DMS 273 treated with DMSO at 0.1 percent for 48 hours (cell line): ENCODE measurements around the gene CDCA4.

Experiments
- DNase-seq: peaks from one replicate; lab custom pipeline; 2025; lab: John Stamatoyannopoulos, UW

Gene CDCA4

DNA sequence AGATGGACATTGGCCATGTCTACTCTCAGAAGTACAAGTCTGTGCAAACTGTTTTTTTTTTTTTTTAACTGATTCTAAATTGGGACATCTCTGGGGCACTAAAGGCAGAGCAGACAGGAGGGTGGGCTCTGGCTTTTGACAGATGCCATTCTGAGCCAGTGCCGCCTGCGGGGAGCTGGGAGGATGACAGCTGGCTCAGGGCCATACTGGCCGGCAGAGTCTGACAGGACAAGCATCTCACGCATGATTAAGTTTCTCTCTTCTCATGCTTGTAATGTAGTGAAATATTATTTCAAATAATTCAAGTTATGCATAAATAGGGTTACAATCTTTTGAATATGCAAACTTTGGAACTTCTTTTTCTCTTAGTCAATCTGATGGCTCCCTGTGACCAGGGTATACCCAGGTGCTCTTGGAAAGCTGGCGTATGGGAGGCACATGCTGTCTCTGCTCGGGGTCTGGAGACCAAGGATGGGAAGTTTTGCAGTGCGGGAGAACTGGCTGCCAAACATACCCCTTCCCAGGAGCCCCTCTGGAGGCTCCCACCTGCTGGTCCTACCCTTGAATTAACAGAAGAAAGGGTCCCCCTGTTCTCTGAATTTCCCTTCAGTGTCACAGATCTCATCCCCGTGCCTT is 7.6 kb downstream of the CDCA4 start:
- DNase-seq, result no peak

DNA sequence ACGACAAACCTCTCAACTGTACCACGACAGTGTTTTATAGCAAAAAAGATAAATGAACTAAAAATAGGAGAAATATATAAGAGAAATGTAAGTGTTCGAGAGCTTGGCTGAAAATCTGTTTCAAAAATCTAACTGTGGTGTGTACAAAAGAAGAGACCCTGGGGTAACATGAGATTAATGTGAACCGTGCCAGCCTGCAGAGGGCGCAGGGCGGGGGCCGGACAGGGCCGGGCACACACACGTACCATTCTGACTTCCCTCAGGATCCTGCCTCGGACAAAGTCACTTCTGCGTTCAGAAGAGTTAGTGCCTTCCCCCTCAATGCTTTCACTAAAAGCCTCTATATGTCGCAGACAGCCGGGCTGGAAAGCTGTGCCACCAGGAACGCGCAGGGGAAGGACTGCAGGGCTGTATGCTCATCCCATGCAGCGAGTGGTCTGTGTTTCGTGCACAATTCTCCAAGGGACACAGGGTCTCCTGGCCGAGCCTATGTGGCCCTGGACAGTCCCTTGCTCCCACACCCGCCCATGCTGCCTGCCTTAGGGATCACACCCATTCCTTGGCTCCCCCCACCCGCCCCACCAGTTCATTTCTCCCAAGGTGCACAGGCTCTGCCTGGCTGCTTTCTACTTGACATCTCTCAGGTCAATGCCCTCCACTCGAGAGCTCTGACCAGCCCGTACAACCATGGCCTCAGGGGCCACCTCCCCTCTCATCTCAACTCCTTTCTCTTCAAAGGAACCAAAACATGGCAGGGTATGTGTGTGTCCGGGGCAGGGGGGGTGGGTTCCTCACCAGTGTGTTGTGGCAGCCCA is 8.5 kb downstream of the CDCA4 start:
- no peak for DNase-seq

DNA sequence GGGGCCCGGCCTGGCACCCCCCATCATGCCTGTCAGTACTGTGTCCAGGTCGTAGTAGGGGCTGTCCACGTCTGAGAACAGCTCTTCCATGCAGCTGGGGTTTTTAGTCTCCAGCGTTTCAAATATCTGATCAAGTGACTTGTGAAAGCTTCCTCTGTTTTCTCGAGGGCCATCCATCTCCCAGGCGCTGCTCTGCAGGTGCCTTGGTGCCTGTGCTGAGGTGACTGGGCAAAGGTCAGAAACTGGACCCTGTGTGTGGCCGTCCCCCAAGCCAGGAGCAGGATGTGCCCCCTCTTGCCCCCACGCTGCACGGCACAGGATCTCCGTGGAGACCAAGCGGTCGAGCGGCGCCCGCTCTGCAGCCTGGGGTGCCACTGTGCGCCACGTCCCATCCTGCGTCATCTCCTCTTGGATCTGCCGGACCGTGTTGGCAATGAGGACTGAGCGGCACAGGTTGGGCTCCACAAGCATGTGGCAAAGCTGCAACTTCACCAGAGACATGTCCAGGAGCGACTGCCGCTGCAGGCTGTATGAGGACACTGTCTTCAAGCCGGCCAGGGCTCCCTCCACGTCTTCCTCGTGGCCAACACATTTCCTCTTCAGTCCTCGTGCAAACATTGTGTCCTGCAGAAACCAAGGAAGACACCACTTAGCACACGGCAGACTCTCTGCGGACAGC is 9.4 kb downstream of the CDCA4 start:
- no peak for DNase-seq

- no peak for DNase-seq
These were observed 10.0 kb downstream of the CDCA4 start for GRCh38 chr14:105010891-105011291.

- DNase-seq, result no peak
These were observed 10.8 kb downstream of the CDCA4 start for GRCh38 chr14:105010106-105010505.

GRCh38 chr14:105007593-105008264 is 13.2 kb downstream of the CDCA4 start:
- DNase-seq, result no peak

GRCh38 chr14:105006831-105007592 is 13.9 kb downstream of the CDCA4 start:
- no peak for DNase-seq

- DNase-seq, result no peak
These were observed 14.7 kb downstream of the CDCA4 start for GRCh38 chr14:105005929-105006830.

DNA sequence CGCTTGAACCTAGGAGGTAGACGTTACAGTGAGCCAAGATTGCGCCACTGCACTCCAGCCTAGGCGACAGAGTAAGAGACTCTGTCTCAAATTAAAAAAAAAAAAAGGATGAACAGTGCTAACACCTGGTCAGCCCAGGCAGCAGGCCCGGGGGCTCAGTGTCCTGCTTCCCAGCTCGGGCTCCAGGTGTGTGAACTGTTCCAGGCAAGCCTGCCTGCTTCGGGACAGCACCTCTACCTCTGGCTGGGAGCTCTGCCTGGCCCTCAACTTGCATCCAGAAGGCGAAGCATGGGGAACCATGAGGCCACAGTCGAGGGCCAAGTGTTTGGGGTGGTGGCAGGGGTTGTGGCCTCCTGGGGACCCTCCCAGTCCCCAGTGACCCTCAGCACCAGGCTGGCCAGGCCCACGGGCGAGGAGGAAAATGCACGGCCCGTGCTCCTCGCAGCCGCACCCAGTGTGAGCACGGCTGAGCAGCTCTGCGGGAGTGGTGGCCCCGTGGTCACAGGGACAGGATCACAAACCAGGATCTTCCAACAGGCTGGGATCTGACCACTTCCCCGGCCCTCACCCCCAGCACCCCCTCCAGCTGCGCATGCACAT is 15.5 kb downstream of the CDCA4 start:
- DNase-seq, result no peak

DNA sequence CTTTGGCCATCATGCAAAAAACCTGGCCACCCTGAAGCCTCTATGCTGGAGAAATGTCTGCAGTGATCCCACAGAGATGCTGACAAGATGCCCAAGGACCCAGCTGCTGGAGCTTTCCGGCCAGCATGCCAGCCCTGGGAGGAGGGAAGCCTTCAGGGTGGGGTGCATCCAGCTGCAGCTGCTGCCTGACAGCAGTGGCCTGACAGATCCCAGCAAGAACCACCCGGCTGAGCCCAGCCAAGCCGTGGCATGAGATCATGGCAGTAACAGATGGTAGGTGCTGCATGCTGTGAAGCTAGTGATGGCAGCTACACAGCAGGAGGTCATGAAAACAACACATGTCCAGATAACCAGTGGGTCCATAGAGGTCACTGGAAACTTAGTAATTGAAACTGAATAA is 21.5 kb downstream of the CDCA4 start:
- peak; percentile 74 for DNase-seq

DNA sequence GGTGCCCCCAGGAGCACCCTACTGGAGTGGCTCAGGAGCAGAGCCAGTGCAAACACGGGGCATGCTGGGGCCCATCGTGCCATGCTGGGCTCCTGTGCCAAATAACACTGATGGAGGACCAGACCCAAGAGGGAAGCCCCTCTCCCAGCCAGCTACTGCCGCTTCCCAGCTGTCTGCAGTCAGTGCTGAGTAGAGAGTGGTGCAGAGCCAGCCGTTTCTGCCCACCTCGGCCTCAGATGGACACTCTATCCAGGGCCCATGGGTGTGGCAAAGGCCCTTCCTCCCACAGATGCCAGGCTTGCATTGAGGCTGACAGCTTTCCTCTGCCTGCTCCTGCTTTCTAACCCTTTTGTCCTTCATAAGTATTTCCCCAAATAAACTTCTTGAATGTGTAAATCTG is 22.1 kb downstream of the CDCA4 start:
- DNase-seq, result no peak

DNA sequence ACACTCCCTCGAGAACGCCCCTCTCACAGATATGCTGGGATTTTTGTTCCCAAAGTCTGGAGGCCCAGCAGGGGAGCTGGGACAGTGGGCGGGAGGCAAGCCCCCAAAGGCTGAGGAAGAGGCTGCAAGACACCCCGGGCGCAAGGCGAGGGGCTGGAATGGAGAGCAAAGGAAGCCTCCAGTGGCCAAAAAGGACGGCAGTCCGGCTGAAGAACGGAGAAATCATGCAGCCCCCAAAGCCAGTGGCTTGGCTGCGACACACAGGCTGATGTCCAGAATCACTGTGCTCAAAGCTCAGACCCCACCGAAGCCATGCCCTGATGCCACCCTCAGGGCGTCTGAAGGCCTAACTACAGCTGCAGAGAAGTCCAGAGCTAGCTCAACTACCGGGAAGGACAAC is 24.4 kb downstream of the CDCA4 start:
- DNase-seq, result no peak

- no peak for DNase-seq
These were observed 24.9 kb downstream of the CDCA4 start for GRCh38 chr14:104996032-104996431.

- DNase-seq, result no peak
These were observed 25.9 kb downstream of the CDCA4 start for GRCh38 chr14:104994978-104995377.

DNA sequence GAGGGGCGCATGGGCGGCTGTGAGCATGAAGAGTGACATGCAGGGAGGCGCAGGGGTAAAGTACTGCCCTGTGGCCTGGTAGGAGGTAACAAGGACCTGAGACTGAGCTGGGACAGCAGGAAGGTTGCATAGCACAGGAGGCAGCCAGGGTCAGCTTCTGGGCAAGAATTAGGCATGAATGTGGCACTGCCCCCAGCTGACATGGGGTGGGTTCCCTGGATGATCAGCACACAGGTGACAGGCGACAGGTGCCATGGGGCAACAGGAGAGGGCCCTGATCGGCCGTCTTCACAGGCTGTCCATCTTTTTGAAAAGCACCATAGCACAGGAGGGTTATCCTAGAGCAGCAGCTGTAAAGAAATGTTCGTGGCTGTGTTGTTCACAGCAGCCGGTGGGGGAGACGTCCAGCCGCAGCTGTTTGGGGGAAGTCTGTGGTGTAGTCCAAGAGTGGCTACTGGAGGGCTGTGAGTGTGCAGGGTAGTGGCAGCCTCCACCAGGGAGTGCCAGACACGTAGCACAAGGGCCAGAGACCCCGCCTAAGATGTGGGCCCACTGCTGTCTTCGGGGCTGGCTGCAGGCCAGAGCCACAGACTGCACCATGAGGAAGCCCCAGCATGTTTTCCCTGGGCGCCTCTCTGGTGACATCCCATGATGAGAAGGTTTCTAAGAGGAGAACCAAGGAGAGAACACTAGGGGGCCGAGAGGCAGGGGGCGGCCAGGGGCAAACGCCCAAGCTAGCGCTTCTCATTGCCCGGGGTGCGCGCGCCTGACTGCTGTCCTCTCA is 26.9 kb downstream of the CDCA4 start:
- DNase-seq, result no peak

DNA sequence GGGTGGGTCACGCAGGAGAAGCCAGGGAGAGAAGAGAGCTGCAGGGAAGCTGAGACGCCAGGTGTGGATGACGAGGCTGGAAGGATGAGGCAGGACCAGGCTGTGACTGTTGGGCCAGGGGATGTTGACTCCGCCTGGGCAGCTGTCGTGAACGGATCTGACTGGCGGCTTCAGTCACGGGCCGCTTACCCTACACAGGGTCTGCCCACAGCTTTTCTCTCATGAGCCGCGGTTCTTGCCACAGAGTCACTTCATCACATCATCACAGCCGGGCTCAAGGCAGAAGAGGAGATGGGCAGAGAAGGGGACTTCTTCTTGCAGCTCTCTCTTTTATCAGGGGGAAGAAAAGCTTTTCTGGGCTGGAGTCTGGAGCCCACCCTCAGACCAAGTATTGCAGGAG is 27.6 kb downstream of the CDCA4 start:
- no peak for DNase-seq

DNA sequence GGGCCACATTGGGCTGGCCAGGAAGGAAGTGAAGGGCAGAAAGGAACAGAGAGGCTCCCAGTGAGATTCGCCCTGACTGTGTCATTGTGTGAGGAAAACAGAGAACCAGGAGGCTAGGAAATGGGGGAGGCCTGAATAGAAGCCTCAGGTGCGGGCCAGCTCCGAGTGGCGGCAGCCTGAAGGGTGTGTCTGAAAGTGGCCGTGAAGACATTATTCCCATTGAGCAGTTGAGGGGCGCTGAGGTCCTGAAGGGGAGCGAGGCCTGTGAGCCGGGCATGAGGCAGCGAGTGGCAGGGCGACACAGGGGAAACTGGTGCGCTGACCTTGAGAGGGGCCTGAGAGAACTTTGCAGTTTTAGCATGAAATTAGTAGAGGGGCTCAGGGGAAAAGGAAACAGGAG is 28.4 kb downstream of the CDCA4 start:
- no peak for DNase-seq

DNA sequence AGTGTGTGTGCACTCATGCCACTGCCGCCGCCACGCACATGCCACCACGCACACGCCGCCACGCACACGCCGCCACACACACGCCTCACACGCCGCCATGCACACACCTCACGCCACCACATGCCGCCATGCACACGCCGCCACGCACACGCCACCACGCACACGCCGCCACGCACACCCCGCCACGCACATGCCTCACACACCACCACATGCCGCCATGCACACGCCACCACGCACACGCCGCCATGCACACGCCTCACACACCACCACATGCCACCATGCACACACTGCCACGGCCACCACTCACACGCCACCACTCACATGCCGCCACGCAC is 29.0 kb downstream of the CDCA4 start:
- no peak for DNase-seq

DNA sequence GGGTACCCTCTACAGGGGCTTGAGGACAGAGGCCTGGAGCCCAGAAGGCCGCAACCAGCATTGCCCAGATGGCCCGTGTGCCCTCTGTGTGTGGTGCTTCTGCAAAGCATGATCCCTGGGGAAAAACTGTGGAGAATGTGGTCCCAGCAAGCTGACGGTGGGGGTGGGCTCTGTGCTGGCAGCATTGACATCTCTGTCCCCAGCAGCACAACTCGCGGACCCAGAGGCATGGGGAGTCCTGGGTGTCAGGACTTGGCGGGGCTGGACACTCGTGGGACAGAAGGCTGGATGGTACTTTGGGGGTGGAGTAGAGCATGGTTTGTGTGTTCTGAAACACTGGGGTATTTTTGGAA is 31.0 kb downstream of the CDCA4 start:
- DNase-seq, result no peak
